ENCODE measurements around the gene PIEZO2.
"Not testable (repeated sequence)": the region's sequence is repeated elsewhere in the genome, so short reads cannot be mapped to it uniquely, and the experiment has no call there.

DNA sequence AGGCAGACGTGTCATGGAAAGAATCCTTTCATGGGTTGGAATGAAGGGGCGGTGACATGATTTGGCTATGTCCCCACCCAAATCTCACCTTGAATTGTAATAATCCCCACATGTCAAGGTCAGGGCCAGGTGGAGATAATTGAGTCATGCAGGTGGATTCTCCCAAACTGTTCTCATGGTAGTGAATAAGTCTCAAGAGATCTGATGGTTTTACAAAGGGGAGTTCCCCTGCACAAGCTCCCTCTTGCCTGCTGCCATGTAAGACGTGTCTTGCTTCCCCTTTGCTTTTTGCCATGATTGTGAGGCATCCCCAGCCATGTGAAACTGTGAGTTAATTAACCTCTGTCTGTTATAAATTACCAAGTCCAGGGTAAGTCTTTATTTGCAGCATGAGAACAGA lies 215.7 kb downstream of the PIEZO2 start:
- not testable (repeated sequence) for TF ChIP-seq POLR2A (IDR thresholded peaks at IDR 0.05; ENCODE audit: low read depth); POLR2AphosphoS5 (IDR thresholded peaks at IDR 0.05)
